ENCODE data around the gene PCSK5. TPM values are rescaled to one million over a fixed set of nuclear protein-coding genes. Genes with fewer than 3 reads are reported as not detected.

The PCSK5 gene
- total and polyA plus RNA-seq, 7 experiments from 2014 or later: 5.2 to 35.0 (median 19.1) TPM

- intact Hi-C loops (cut with micrococcal nuclease): no loop called here
- CTCF ChIA-PET: interaction anchor here (0.7 kb wide), 1 partner anchor 20 kb away, joined by 4 read pairs; no protein-coding TSS in a partner anchor
- peaks cover 5 to 24% (median 13%) of the 10 kb centered on the region in 5 donors for H3K36me3 Mint-ChIP-seq
- Histone ChIP-seq H3K4me1 (ENCODE audit: control insufficient read depth in 2 of 2, insufficient read depth in 2 of 2, low read length in 2 of 2) (no peaks in the 10 kb centered on the region), H3K36me3 (ENCODE audit: control insufficient read depth in 2 of 3, insufficient read depth in 3 of 3, low read length in 3 of 3) (peaks cover 0 to 3% (median 0%) of the 10 kb centered on the region in 3 experiments), H3K27me3 (ENCODE audit: control insufficient read depth in 2 of 2, insufficient read depth in 2 of 2, low read length in 2 of 2) (no peaks in the 10 kb centered on the region), H3K4me3 (ENCODE audit: low read length) (no peak overlapping the region), H3K9me3 (ENCODE audit: control insufficient read depth in 2 of 3, low read length in 3 of 3) (no peaks in the 10 kb centered on the region), H3K27ac (ENCODE audit: low read depth, low read length) (no peak overlapping the region)
- ATAC-seq: no peak
- no peaks in the 10 kb centered on the region for H3K4me1 Mint-ChIP-seq
- no peak for DNase-seq
- peaks cover 0 to 2% (median 0%) of the 10 kb centered on the region in 11 donors for H3K9me3 Mint-ChIP-seq
- no peak overlapping the region for H3K4me3 Mint-ChIP-seq
- POLR2A ChIA-PET: no interaction called here
- peak overlapping the region in 1 of 9 donors; percentile 5 for H3K27ac Mint-ChIP-seq
- H3K27me3 Mint-ChIP-seq: no peaks in the 10 kb centered on the region
Measured at GRCh38 chr9:76198336-76198735, 307.9 kb downstream of the PCSK5 start.

- Mint-ChIP-seq H3K9me3 (peaks cover 0 to 2% (median 0%) of the 10 kb centered on the region in 11 donors), H3K36me3 (peaks cover 0 to 8% (median 0%) of the 10 kb centered on the region in 5 donors), H3K4me1 (no peaks in the 10 kb centered on the region), H3K4me3 (no peak overlapping the region), H3K27me3 (peaks cover 0 to 4% (median 0%) of the 10 kb centered on the region in 5 donors), H3K27ac (peak overlapping the region in 1 of 9 donors; percentile 9)
- Histone ChIP-seq H3K27me3 (ENCODE audit: control insufficient read depth in 2 of 2, insufficient read depth in 2 of 2, low read length in 2 of 2) (no peaks in the 10 kb centered on the region), H3K9me3 (ENCODE audit: control insufficient read depth in 2 of 3, low read length in 3 of 3) (no peaks in the 10 kb centered on the region), H3K36me3 (ENCODE audit: control insufficient read depth in 2 of 3, insufficient read depth in 3 of 3, low read length in 3 of 3) (no peaks in the 10 kb centered on the region), H3K4me1 (ENCODE audit: control insufficient read depth in 2 of 2, insufficient read depth in 2 of 2, low read length in 2 of 2) (no peaks in the 10 kb centered on the region), H3K27ac (ENCODE audit: low read depth, low read length) (no peak overlapping the region), H3K4me3 (ENCODE audit: low read length) (no peak overlapping the region)
- intact Hi-C loops (cut with micrococcal nuclease): no loop called here
- POLR2A ChIA-PET: interaction anchor here (0.6 kb wide), 1 partner anchor 19 kb away, joined by 3 read pairs; no protein-coding TSS in a partner anchor
- DNase-seq (no peak), ATAC-seq (no peak)
- CTCF ChIA-PET: no interaction called here
Measured at GRCh38 chr9:76200315-76200714, 309.8 kb downstream of the PCSK5 start.

- Mint-ChIP-seq H3K4me1 (no peaks in the 10 kb centered on the region), H3K36me3 (peaks cover 0 to 6% (median 0%) of the 10 kb centered on the region in 5 donors), H3K27me3 (peaks cover 0 to 4% (median 0%) of the 10 kb centered on the region in 5 donors), H3K27ac (no peak overlapping the region), H3K4me3 (no peak overlapping the region), H3K9me3 (peaks cover 0 to 2% (median 0%) of the 10 kb centered on the region in 11 donors)
- ChIA-PET POLR2A (no interaction called here), CTCF (no interaction called here)
- H3K27ac ChIP-seq (ENCODE audit: low read depth, low read length): no peak overlapping the region
- ATAC-seq (no peak), DNase-seq (no peak)
- H3K9me3 ChIP-seq (ENCODE audit: control insufficient read depth in 2 of 3, low read length in 3 of 3): no peaks in the 10 kb centered on the region
- intact Hi-C loops (cut with micrococcal nuclease): no loop called here
- H3K4me1 ChIP-seq (ENCODE audit: control insufficient read depth in 2 of 2, insufficient read depth in 2 of 2, low read length in 2 of 2): no peaks in the 10 kb centered on the region
- H3K27me3 ChIP-seq (ENCODE audit: control insufficient read depth in 2 of 2, insufficient read depth in 2 of 2, low read length in 2 of 2): no peaks in the 10 kb centered on the region
- no peak overlapping the region for H3K4me3 ChIP-seq (ENCODE audit: low read length)
- H3K36me3 ChIP-seq (ENCODE audit: control insufficient read depth in 2 of 3, insufficient read depth in 3 of 3, low read length in 3 of 3): no peaks in the 10 kb centered on the region
Measured at GRCh38 chr9:76200745-76201144, 310.3 kb downstream of the PCSK5 start.

GRCh38 chr9:76203373-76203772, 312.9 kb downstream of the PCSK5 start:
- Histone ChIP-seq H3K9me3 (ENCODE audit: control insufficient read depth in 2 of 3, low read length in 3 of 3) (no peaks in the 10 kb centered on the region), H3K27ac (ENCODE audit: low read depth, low read length) (no peak overlapping the region), H3K4me3 (ENCODE audit: low read length) (no peak overlapping the region), H3K36me3 (ENCODE audit: control insufficient read depth in 2 of 3, insufficient read depth in 3 of 3, low read length in 3 of 3) (no peaks in the 10 kb centered on the region), H3K4me1 (ENCODE audit: control insufficient read depth in 2 of 2, insufficient read depth in 2 of 2, low read length in 2 of 2) (no peaks in the 10 kb centered on the region), H3K27me3 (ENCODE audit: control insufficient read depth in 2 of 2, insufficient read depth in 2 of 2, low read length in 2 of 2) (no peaks in the 10 kb centered on the region)
- Mint-ChIP-seq H3K4me1 (no peaks in the 10 kb centered on the region), H3K9me3 (peaks cover 0 to 4% (median 0%) of the 10 kb centered on the region in 11 donors), H3K27me3 (peaks cover 0 to 13% (median 4%) of the 10 kb centered on the region in 5 donors), H3K36me3 (peaks cover 0 to 4% (median 0%) of the 10 kb centered on the region in 5 donors), H3K27ac (peak overlapping the region in 1 of 9 donors; percentile 37), H3K4me3 (no peak overlapping the region)
- ChIA-PET POLR2A (no interaction called here), CTCF (no interaction called here)
- DNase-seq: no peak
- peak; percentile 45 for ATAC-seq
- intact Hi-C loops (cut with micrococcal nuclease): no loop called here

- no peaks in the 10 kb centered on the region for H3K4me1 ChIP-seq (ENCODE audit: control insufficient read depth in 2 of 2, insufficient read depth in 2 of 2, low read length in 2 of 2)
- POLR2A ChIA-PET: no interaction called here
- H3K27ac ChIP-seq (ENCODE audit: low read depth, low read length): no peak overlapping the region
- Mint-ChIP-seq H3K4me3 (no peak overlapping the region), H3K27me3 (peaks cover 0 to 24% (median 4%) of the 10 kb centered on the region in 5 donors), H3K36me3 (peaks cover 0 to 7% (median 0%) of the 10 kb centered on the region in 5 donors), H3K27ac (no peak overlapping the region), H3K4me1 (no peaks in the 10 kb centered on the region), H3K9me3 (peaks cover 0 to 4% (median 0%) of the 10 kb centered on the region in 11 donors)
- ATAC-seq (no peak), DNase-seq (no peak)
- intact Hi-C loops (cut with micrococcal nuclease): no loop called here
- CTCF ChIA-PET: no interaction called here
- no peaks in the 10 kb centered on the region for H3K36me3 ChIP-seq (ENCODE audit: control insufficient read depth in 2 of 3, insufficient read depth in 3 of 3, low read length in 3 of 3)
- no peaks in the 10 kb centered on the region for H3K9me3 ChIP-seq (ENCODE audit: control insufficient read depth in 2 of 3, low read length in 3 of 3)
- H3K4me3 ChIP-seq (ENCODE audit: low read length): no peak overlapping the region
- no peaks in the 10 kb centered on the region for H3K27me3 ChIP-seq (ENCODE audit: control insufficient read depth in 2 of 2, insufficient read depth in 2 of 2, low read length in 2 of 2)
Measured at GRCh38 chr9:76206821-76207220, 316.3 kb downstream of the PCSK5 start.

- POLR2A ChIA-PET: interaction anchor here (1.0 kb wide), 1 partner anchor 181 kb away, joined by 3 read pairs; no protein-coding TSS in a partner anchor
- intact Hi-C loops (cut with micrococcal nuclease): no loop called here
- no peak for ATAC-seq
- no peak overlapping the region for H3K4me3 ChIP-seq (ENCODE audit: low read length)
- Mint-ChIP-seq H3K27ac (no peak overlapping the region), H3K9me3 (peaks cover 0 to 9% (median 0%) of the 10 kb centered on the region in 11 donors), H3K36me3 (peaks cover 0 to 3% (median 0%) of the 10 kb centered on the region in 5 donors), H3K4me1 (peaks cover 0 to 2% (median 0%) of the 10 kb centered on the region in 7 donors), H3K27me3 (peaks cover 0 to 14% (median 2%) of the 10 kb centered on the region in 5 donors), H3K4me3 (no peak overlapping the region)
- H3K27ac ChIP-seq (ENCODE audit: low read depth, low read length): no peak overlapping the region
- no peaks in the 10 kb centered on the region for H3K9me3 ChIP-seq (ENCODE audit: control insufficient read depth in 2 of 3, low read length in 3 of 3)
- DNase-seq: no peak
- CTCF ChIA-PET: no interaction called here
- H3K36me3 ChIP-seq (ENCODE audit: control insufficient read depth in 2 of 3, insufficient read depth in 3 of 3, low read length in 3 of 3): no peaks in the 10 kb centered on the region
- no peaks in the 10 kb centered on the region for H3K27me3 ChIP-seq (ENCODE audit: control insufficient read depth in 2 of 2, insufficient read depth in 2 of 2, low read length in 2 of 2)
- H3K4me1 ChIP-seq (ENCODE audit: control insufficient read depth in 2 of 2, insufficient read depth in 2 of 2, low read length in 2 of 2): no peaks in the 10 kb centered on the region
Measured at GRCh38 chr9:76213751-76214150, 323.3 kb downstream of the PCSK5 start.

- no peaks in the 10 kb centered on the region for H3K36me3 Mint-ChIP-seq
- no peak overlapping the region for H3K27ac Mint-ChIP-seq
- peaks cover 0 to 12% (median 2%) of the 10 kb centered on the region in 5 donors for H3K27me3 Mint-ChIP-seq
Measured at GRCh38 chr9:76215066-76215465, 324.6 kb downstream of the PCSK5 start.

More at GRCh38 chr9:76215066-76215465, 324.6 kb downstream of the PCSK5 start:
- POLR2A ChIA-PET: interaction anchor here (1.0 kb wide), 1 partner anchor 180 kb away, joined by 3 read pairs; no protein-coding TSS in a partner anchor
- Histone ChIP-seq H3K27ac (ENCODE audit: low read depth, low read length) (no peak overlapping the region), H3K4me3 (ENCODE audit: low read length) (no peak overlapping the region), H3K36me3 (ENCODE audit: control insufficient read depth in 2 of 3, insufficient read depth in 3 of 3, low read length in 3 of 3) (no peaks in the 10 kb centered on the region), H3K9me3 (ENCODE audit: control insufficient read depth in 2 of 3, low read length in 3 of 3) (no peaks in the 10 kb centered on the region), H3K4me1 (ENCODE audit: control insufficient read depth in 2 of 2, insufficient read depth in 2 of 2, low read length in 2 of 2) (no peaks in the 10 kb centered on the region), H3K27me3 (ENCODE audit: control insufficient read depth in 2 of 2, insufficient read depth in 2 of 2, low read length in 2 of 2) (no peaks in the 10 kb centered on the region)
- intact Hi-C loops (cut with micrococcal nuclease): no loop called here
- CTCF ChIA-PET: no interaction called here
- H3K9me3 Mint-ChIP-seq: peaks cover 0 to 9% (median 0%) of the 10 kb centered on the region in 11 donors
- H3K4me1 Mint-ChIP-seq: peaks cover 0 to 2% (median 0%) of the 10 kb centered on the region in 7 donors
- ATAC-seq: no peak
- H3K4me3 Mint-ChIP-seq: no peak overlapping the region
- DNase-seq: no peak

Measured in naive thymus-derived CD4-positive, alpha-beta T cell (primary cell).